ENCODE results near the gene LRATD1. TPM values are rescaled to one million over a fixed set of nuclear protein-coding genes. Genes with fewer than 3 reads are reported as not detected.

LRATD1 gene
- total RNA-seq, 4 donors from 2014 or later, result 0.48 to 4.4 (median 1.1) TPM

DNA sequence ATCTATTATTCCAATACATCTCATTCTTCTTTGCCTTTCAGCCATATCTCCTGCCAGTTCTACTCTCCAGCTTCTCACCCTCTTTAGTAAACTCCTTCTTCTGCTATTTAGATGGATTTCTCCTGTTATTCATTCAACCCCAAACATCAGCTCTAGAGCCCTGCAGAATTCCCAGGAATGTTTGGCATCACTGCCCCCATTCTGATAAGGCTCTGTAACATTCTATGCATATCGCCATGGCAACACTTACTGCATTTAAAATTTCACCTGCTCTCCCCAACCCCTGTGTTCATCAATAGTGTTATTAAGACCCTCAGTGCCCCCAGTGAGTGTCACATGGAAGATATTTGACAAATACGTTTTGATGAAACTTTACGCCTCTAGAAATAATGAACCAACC lies 28.6 kb downstream of the LRATD1 start:
- TF ChIP-seq, protein P1, sequence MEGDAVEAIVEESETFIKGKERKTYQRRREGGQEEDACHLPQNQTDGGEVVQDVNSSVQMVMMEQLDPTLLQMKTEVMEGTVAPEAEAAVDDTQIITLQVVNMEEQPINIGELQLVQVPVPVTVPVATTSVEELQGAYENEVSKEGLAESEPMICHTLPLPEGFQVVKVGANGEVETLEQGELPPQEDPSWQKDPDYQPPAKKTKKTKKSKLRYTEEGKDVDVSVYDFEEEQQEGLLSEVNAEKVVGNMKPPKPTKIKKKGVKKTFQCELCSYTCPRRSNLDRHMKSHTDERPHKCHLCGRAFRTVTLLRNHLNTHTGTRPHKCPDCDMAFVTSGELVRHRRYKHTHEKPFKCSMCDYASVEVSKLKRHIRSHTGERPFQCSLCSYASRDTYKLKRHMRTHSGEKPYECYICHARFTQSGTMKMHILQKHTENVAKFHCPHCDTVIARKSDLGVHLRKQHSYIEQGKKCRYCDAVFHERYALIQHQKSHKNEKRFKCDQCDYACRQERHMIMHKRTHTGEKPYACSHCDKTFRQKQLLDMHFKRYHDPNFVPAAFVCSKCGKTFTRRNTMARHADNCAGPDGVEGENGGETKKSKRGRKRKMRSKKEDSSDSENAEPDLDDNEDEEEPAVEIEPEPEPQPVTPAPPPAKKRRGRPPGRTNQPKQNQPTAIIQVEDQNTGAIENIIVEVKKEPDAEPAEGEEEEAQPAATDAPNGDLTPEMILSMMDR (IDR thresholded peaks at IDR 0.05), result no peak
- ATAC-seq (ENCODE audit: low FRiP score), result no peak
- DNase-seq (ENCODE audit: low spot score), result no peak

DNA sequence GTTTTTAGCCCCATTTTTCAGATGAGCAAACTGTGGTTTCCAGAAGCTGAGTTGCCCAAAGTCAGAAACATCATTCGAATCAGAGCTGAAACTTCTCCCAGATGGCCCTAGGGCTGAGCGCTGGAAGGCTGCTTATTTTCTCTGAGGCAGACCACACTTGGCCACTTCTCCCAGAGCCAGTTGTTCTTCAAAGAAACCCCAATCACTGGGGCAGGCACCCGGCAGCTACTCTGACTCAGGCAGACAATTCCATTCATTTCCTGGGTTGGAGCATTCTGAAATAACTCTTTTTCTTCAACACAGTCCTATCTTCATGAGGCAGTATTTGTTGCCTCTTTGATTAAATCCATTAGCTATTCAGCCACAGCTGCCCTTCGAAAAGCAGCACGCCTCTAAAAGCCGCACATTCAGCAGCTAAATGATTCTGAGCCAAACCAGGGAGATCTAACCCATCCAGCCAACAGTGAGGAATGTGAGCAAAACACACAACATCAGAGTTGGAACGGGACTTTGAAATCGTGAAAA lies 40.9 kb downstream of the LRATD1 start:
- ATAC-seq (ENCODE audit: low FRiP score), result no peak
- TF ChIP-seq, protein P1 (IDR thresholded peaks at IDR 0.05), result no peak
- no peak for DNase-seq (ENCODE audit: low spot score)

DNA sequence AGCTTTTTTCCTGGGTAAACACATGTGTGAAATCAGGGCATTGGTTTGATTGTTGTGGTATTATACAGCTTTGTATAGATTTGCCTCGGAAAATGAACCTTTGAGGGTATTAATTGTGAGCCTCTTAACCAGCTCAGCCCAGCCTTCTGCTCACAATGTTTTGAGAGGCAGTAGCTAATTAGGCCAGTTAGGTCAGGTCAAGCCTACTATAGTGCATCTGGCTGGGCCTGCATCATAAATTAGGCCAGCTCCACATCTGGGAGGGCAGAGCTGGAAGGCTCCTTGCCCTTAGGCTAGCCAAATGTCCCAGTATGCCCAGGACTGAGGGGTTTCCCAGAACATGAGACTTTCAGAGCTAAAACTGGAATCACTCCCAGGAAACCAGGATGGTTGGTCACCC lies 43.0 kb downstream of the LRATD1 start:
- ATAC-seq (ENCODE audit: low FRiP score), result no peak
- TF ChIP-seq, protein P1 (IDR thresholded peaks at IDR 0.05), result no peak
- no peak for DNase-seq (ENCODE audit: low spot score)

DNA sequence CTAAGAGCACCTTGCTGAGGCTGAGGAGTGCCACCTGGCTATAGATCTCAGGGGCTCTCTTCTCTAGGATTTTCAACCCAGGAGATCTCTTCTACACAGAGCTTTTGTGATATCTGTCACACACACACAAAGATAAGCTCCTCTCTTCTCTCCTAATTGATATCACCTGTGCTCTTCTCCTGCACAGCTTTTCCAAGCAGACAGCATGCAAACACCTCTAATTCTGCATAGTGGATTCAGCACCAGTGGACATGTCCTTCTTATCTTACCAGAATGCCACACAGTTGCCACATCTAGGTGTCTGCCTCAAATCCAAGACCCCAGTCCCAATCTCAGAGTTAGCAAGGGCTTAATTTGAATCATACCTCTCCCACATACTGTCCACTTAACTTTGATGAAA lies 43.9 kb downstream of the LRATD1 start:
- TF ChIP-seq, protein P1 (IDR thresholded peaks at IDR 0.05), result no peak
- DNase-seq (ENCODE audit: low spot score), result no peak
- no peak for ATAC-seq (ENCODE audit: low FRiP score)

DNA sequence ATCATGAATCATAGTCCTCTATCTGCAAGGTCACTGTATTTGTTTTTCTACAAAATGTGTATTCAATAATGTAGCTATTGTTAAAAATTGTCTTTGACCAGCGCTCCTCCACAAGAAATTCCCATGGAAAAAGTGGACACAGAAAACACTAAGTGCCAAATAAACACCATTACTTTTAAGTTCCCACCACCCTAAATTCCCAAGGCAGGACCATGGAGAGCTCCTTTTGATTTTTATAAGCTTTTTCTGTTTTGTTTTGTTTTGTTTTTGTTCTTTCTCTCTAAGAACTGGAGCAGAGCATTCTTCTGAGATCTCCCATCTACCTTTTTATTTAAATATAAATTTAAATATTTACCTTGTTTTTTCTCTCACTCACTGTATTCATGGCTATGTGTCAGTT lies 44.5 kb downstream of the LRATD1 start:
- TF ChIP-seq, protein P1 (IDR thresholded peaks at IDR 0.05), result no peak
- ATAC-seq (ENCODE audit: low FRiP score) (no peak), DNase-seq (ENCODE audit: low spot score) (no peak)

DNA sequence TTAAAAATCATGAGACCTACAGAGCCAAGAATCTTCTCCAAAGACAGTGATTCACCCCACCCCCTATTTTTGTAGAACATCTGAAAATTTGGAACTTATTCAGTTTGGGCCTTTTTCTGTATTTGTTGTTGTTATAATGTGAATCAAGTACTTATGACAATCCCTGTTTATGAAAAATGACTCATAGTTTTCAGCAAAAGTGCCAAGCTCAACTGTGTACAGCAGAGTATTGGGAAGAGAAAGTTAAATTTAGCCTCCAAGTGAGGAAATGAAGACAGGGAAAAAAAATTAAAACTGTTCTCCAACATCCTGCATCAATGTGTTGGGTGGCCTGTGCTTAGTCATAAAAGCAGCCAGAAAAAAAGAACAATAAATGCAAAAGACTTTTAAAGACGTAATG lies 46.2 kb downstream of the LRATD1 start:
- no peak for ATAC-seq (ENCODE audit: low FRiP score)
- no peak for DNase-seq (ENCODE audit: low spot score)
- TF ChIP-seq, protein P1 (IDR thresholded peaks at IDR 0.05), result no peak

DNA sequence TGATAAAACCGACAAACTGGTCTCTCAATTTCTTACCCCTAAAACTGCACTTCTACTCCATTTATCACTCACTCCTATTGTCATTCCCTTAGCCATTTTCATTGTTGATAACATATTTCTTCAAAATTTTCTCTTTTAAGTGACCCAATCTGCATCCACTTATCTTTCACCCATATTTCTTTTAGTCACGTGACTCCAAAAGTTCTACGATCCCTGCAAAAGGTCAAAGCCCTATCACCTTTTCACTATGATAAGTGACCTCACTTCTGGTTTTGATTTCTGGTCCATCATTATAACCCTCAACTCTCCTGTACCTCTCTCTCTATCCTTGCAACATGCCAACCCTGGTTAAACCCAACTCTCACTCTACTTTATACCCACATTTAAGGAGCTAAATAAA lies 49.1 kb downstream of the LRATD1 start:
- DNase-seq (ENCODE audit: low spot score), result no peak
- ATAC-seq (ENCODE audit: low FRiP score), result no peak
- TF ChIP-seq, protein P1 (IDR thresholded peaks at IDR 0.05), result no peak
